ENCODE measurements around the gene TULP1.

The TULP1 gene

GRCh38 chr6:35485402-35485877 is 27.3 kb downstream of the TULP1 start:
- DNase-seq (ENCODE audit: low read depth in 1 of 2, low spot score in 1 of 2): no peak

GRCh38 chr6:35484921-35485392 is 27.7 kb downstream of the TULP1 start:
- no peak for DNase-seq (ENCODE audit: low read depth in 1 of 2, low spot score in 1 of 2)

- DNase-seq (ENCODE audit: low read depth in 1 of 2, low spot score in 1 of 2): no peak
Observed at GRCh38 chr6:35483893-35484645, 28.6 kb downstream of the TULP1 start.

GRCh38 chr6:35483490-35483889 is 29.2 kb downstream of the TULP1 start:
- no peak for DNase-seq (ENCODE audit: low read depth in 1 of 2, low spot score in 1 of 2)

GRCh38 chr6:35483062-35483461 is 29.6 kb downstream of the TULP1 start:
- DNase-seq (ENCODE audit: low read depth in 1 of 2, low spot score in 1 of 2): no peak

- DNase-seq (ENCODE audit: low read depth in 1 of 2, low spot score in 1 of 2): no peak
Observed at GRCh38 chr6:35481226-35481625, 31.5 kb downstream of the TULP1 start.

GRCh38 chr6:35480176-35480575 is 32.5 kb downstream of the TULP1 start:
- DNase-seq (ENCODE audit: low read depth in 1 of 2, low spot score in 1 of 2): no peak

GRCh38 chr6:35478259-35478658 is 34.4 kb downstream of the TULP1 start:
- no peak for DNase-seq (ENCODE audit: low read depth in 1 of 2, low spot score in 1 of 2)

- DNase-seq (ENCODE audit: low read depth in 1 of 2, low spot score in 1 of 2): no peak
Observed at GRCh38 chr6:35477551-35478179, 35.0 kb downstream of the TULP1 start.

- no peak for DNase-seq (ENCODE audit: low read depth in 1 of 2, low spot score in 1 of 2)
Observed at GRCh38 chr6:35477028-35477427, 35.7 kb downstream of the TULP1 start.

GRCh38 chr6:35476004-35476403 is 36.7 kb downstream of the TULP1 start:
- no peak for DNase-seq (ENCODE audit: low read depth in 1 of 2, low spot score in 1 of 2)

- DNase-seq (ENCODE audit: low read depth in 1 of 2, low spot score in 1 of 2): no peak
Observed at GRCh38 chr6:35475573-35475972, 37.1 kb downstream of the TULP1 start.

GRCh38 chr6:35474942-35475570 is 37.6 kb downstream of the TULP1 start:
- DNase-seq (ENCODE audit: low read depth in 1 of 2, low spot score in 1 of 2): no peak

GRCh38 chr6:35474131-35474941 is 38.4 kb downstream of the TULP1 start:
- no peak for DNase-seq (ENCODE audit: low read depth in 1 of 2, low spot score in 1 of 2)

GRCh38 chr6:35473850-35474130 is 38.9 kb downstream of the TULP1 start:
- DNase-seq (ENCODE audit: low read depth in 1 of 2, low spot score in 1 of 2): no peak

- DNase-seq (ENCODE audit: low read depth in 1 of 2, low spot score in 1 of 2): no peak
Observed at GRCh38 chr6:35473075-35473849, 39.4 kb downstream of the TULP1 start.

GRCh38 chr6:35471836-35472345 is 40.8 kb downstream of the TULP1 start:
- DNase-seq (ENCODE audit: low read depth in 1 of 2, low spot score in 1 of 2): no peak

- no peak for DNase-seq (ENCODE audit: low read depth in 1 of 2, low spot score in 1 of 2)
Observed at GRCh38 chr6:35470663-35471120, 42.0 kb downstream of the TULP1 start.

- DNase-seq (ENCODE audit: low read depth in 1 of 2, low spot score in 1 of 2): no peak
Observed at GRCh38 chr6:35469751-35470662, 42.7 kb downstream of the TULP1 start.

Measured in activated CD4-positive, alpha-beta T cell treated with anti-CD3 and anti-CD28 coated beads, Interleukin-2, amount 50 U/mL, for 24 hours (primary cell).